Islet precursor cell (in vitro differentiated cells): Measurements from ENCODE around the gene GLRX3.

Experiments
- DNase-seq: peaks from one replicate; pipeline ENCODE4 v3.0.0-alpha.2; 2018

The GLRX3 gene

GRCh38 chr10:130213286-130214080 is 77.3 kb downstream of the GLRX3 start:
- no peak for DNase-seq

GRCh38 chr10:130214431-130214830 is 78.2 kb downstream of the GLRX3 start:
- DNase-seq: no peak

GRCh38 chr10:130215151-130215930 is 79.2 kb downstream of the GLRX3 start:
- DNase-seq: peak; percentile 42

GRCh38 chr10:130215931-130216231 is 79.7 kb downstream of the GLRX3 start:
- DNase-seq: no peak

GRCh38 chr10:130218181-130218641 is 82.0 kb downstream of the GLRX3 start:
- peak; percentile 49 for DNase-seq

GRCh38 chr10:130218936-130219335 is 82.7 kb downstream of the GLRX3 start:
- peak; percentile 37 for DNase-seq

GRCh38 chr10:130220251-130221185 is 84.3 kb downstream of the GLRX3 start:
- peak; percentile 46 for DNase-seq

- DNase-seq: peak; percentile 27
Observed at GRCh38 chr10:130221456-130222375, 85.5 kb downstream of the GLRX3 start.

GRCh38 chr10:130222381-130222780 is 86.2 kb downstream of the GLRX3 start:
- DNase-seq: peak; percentile 36

GRCh38 chr10:130224228-130224627 is 88.0 kb downstream of the GLRX3 start:
- DNase-seq: peak; percentile 27

GRCh38 chr10:130226012-130226411 is 89.8 kb downstream of the GLRX3 start:
- peak; percentile 29 for DNase-seq

- peak; percentile 13 for DNase-seq
Observed at GRCh38 chr10:130227883-130228282, 91.7 kb downstream of the GLRX3 start.
